HepG2 (cell line): ENCODE measurements around the gene STX1B. TPM values are rescaled to one million over a fixed set of nuclear protein-coding genes. Genes with fewer than 3 reads are reported as not detected.

ENCODE experiments used
- ARNT2 ChIP-seq: sonication (generic); formaldehyde crosslinking; IDR thresholded peaks from 2 replicates; pipeline ENCODE4 v1.8.0; 2022; ENCODE audit warnings: mild to moderate bottlenecking, low read depth, missing genetic modification reagents, moderate library complexity
- HBP1 ChIP-seq: IDR thresholded peaks from 2 replicates; pipeline ENCODE4 v1.6.1; 2016; ENCODE audit warnings: low read depth, control low read depth
- HOXA3 ChIP-seq: sonication (generic); formaldehyde crosslinking; IDR thresholded peaks from 2 replicates; pipeline ENCODE4 v1.5.0; 2020; ENCODE audit warnings: missing genetic modification reagents
- HOXD1 ChIP-seq: sonication (generic); formaldehyde crosslinking; IDR thresholded peaks from 2 replicates; pipeline ENCODE4 v1.5.0; 2020; ENCODE audit warnings: missing genetic modification reagents
- NCOR1 ChIP-seq: fragments of 200-600 bp; sonication (generic); IDR thresholded peaks from 2 replicates; pipeline ENCODE4 v1.7.0; 2017; ENCODE audit warnings: antibody characterized with exemption, low read length, borderline replicate concordance
- SIX1 ChIP-seq: sonication (generic); formaldehyde crosslinking; IDR thresholded peaks from 2 replicates; pipeline ENCODE4 v1.4.0; 2020; ENCODE audit warnings: missing genetic modification reagents, borderline replicate concordance
- SPEN ChIP-seq: sonication (generic); formaldehyde crosslinking; IDR thresholded peaks from 2 replicates; pipeline ENCODE4 v1.5.1; 2020; ENCODE audit warnings: low read depth, mild to moderate bottlenecking, missing genetic modification reagents
- TBX2 ChIP-seq: sonication (generic); formaldehyde crosslinking; IDR thresholded peaks from 2 replicates; pipeline ENCODE4 v1.5.0; 2020; ENCODE audit warnings: missing genetic modification reagents, mild to moderate bottlenecking, borderline replicate concordance
- ZNF12 ChIP-seq: sonication (generic); formaldehyde crosslinking; IDR thresholded peaks from 2 replicates; pipeline ENCODE4 v1.5.0; 2020; ENCODE audit warnings: missing genetic modification reagents
- ZNF20 ChIP-seq: sonication (generic); formaldehyde crosslinking; IDR thresholded peaks from 2 replicates; pipeline ENCODE4 v1.4.0; 2020; ENCODE audit warnings: mild to moderate bottlenecking, moderate library complexity, missing genetic modification reagents
- ZNF281 ChIP-seq: sonication (generic); formaldehyde crosslinking; IDR thresholded peaks from 2 replicates; pipeline ENCODE4 v1.4.0; 2020; ENCODE audit warnings: missing genetic modification reagents, borderline replicate concordance
- ZNF354B ChIP-seq: sonication (generic); formaldehyde crosslinking; IDR thresholded peaks from 2 replicates; pipeline ENCODE4 v1.8.0; 2022; ENCODE audit warnings: mild to moderate bottlenecking, missing genetic modification reagents
- ZNF543 ChIP-seq: sonication (generic); formaldehyde crosslinking; IDR thresholded peaks from 2 replicates; pipeline ENCODE4 v1.4.0; 2020; ENCODE audit warnings: mild to moderate bottlenecking, missing genetic modification reagents
- ZNF577 ChIP-seq: sonication (generic); formaldehyde crosslinking; IDR thresholded peaks from 2 replicates; pipeline ENCODE4 v1.4.0; 2020; ENCODE audit warnings: mild to moderate bottlenecking, low read depth, missing genetic modification reagents, borderline replicate concordance
- polyA plus RNA-seq, 8 experiments: library from polyadenylated mRNA; depleted of rRNA in 3 of 8; stranded (reverse) in 7 of 8; unstranded in 1 of 8; fragments of >200 nt; fragmentation: Illumina TruSeq in 4 of 8; extraction: Trizol in 4 of 8; gene quantifications; 2 replicates each; pipeline versions ENCODE4 v1.2.1 to v1.2.3, GENCODE V29; 2011 to 2016; ENCODE audit warnings: low read depth in 4 of 8, missing spikeins in 1 of 8, mixed read lengths in 1 of 8; ENCODE audit not compliant: insufficient read depth in 1 of 8
- total RNA-seq, 5 experiments: library from RNA; depleted of rRNA; stranded (reverse); fragments of >200 nt; fragmentation: Illumina TruSeq; extraction: Trizol; gene quantifications; 2 replicates each; pipeline ENCODE4 v1.2.3, GENCODE V29; 2016; ENCODE audit warnings: low read depth in 1 of 5
- TF ChIP-seq, protein P1 (sequence below): sonication (generic); formaldehyde crosslinking; IDR thresholded peaks from 2 replicates; pipeline ENCODE4 v1.4.0; 2020; ENCODE audit warnings: missing genetic modification reagents, borderline replicate concordance
- TF ChIP-seq, protein P2 (sequence below), 2 experiments: sonication (generic) in 1 of 2; formaldehyde crosslinking in 1 of 2; IDR thresholded peaks; 2 replicates each; pipeline versions ENCODE4 v1.6.1 to v1.9.0; 2014 to 2022; ENCODE audit warnings: antibody characterized with exemption in 1 of 2, borderline replicate concordance in 1 of 2, inconsistent platforms in 1 of 2, low read depth in 1 of 2, missing genetic modification reagents in 1 of 2

STX1B gene
- total and polyA plus RNA-seq, 2 of the 13 experiments (the other 11 are each of a cell fraction or from before 2014, with no cell fraction given), result 2.1 to 3.0 TPM

GRCh38 chr16:30953511-30954124, 56.8 kb downstream of the STX1B start (continued):
- TF ChIP-seq ZNF281 (CRISPR knock-in tag), result no peak
- TF ChIP-seq, protein P1, sequence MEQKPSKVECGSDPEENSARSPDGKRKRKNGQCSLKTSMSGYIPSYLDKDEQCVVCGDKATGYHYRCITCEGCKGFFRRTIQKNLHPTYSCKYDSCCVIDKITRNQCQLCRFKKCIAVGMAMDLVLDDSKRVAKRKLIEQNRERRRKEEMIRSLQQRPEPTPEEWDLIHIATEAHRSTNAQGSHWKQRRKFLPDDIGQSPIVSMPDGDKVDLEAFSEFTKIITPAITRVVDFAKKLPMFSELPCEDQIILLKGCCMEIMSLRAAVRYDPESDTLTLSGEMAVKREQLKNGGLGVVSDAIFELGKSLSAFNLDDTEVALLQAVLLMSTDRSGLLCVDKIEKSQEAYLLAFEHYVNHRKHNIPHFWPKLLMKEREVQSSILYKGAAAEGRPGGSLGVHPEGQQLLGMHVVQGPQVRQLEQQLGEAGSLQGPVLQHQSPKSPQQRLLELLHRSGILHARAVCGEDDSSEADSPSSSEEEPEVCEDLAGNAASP (CRISPR knock-in tag), result peak; percentile 51; the same call in 1 of the 2 replicates
- TF ChIP-seq TBX2 (CRISPR knock-in tag), result peak; percentile 76; the same call in 1 of the 2 replicates
- TF ChIP-seq ZNF577 (CRISPR knock-in tag), result no peak
- TF ChIP-seq SPEN, result no peak; the same call in 1 of the 2 replicates
- peak; percentile 58; the same call in 1 of the 2 replicates for TF ChIP-seq HOXA3
- peak; percentile 65; the same call in 1 of the 2 replicates for TF ChIP-seq ZNF543 (CRISPR knock-in tag)
- TF ChIP-seq NCOR1, result no peak
- TF ChIP-seq HOXD1 (CRISPR knock-in tag), result no peak
- no peak for TF ChIP-seq ZNF20
- no peak for TF ChIP-seq ZNF354B (CRISPR knock-in tag)
- no peak; the same call in 1 of the 2 replicates for TF ChIP-seq ARNT2 (CRISPR knock-in tag)
- TF ChIP-seq, protein P2, sequence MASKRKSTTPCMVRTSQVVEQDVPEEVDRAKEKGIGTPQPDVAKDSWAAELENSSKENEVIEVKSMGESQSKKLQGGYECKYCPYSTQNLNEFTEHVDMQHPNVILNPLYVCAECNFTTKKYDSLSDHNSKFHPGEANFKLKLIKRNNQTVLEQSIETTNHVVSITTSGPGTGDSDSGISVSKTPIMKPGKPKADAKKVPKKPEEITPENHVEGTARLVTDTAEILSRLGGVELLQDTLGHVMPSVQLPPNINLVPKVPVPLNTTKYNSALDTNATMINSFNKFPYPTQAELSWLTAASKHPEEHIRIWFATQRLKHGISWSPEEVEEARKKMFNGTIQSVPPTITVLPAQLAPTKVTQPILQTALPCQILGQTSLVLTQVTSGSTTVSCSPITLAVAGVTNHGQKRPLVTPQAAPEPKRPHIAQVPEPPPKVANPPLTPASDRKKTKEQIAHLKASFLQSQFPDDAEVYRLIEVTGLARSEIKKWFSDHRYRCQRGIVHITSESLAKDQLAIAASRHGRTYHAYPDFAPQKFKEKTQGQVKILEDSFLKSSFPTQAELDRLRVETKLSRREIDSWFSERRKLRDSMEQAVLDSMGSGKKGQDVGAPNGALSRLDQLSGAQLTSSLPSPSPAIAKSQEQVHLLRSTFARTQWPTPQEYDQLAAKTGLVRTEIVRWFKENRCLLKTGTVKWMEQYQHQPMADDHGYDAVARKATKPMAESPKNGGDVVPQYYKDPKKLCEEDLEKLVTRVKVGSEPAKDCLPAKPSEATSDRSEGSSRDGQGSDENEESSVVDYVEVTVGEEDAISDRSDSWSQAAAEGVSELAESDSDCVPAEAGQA (IDR thresholded peaks at IDR 0.05; ENCODE audit: low read depth), result no peak
- TF ChIP-seq, protein P2 (CRISPR knock-in tag; IDR thresholded peaks at IDR 0.05; ENCODE audit: borderline replicate concordance), result no peak
- no peak for TF ChIP-seq SIX1 (CRISPR knock-in tag)
- 0 out of 2 replicates have a peak, but pooled peaks have one; percentile 20 for TF ChIP-seq HBP1
- TF ChIP-seq ZNF12 (CRISPR knock-in tag), result no peak
